CD4-positive, alpha-beta T cell (primary cell): Measurements from ENCODE around the gene RETREG1. TPM values are rescaled to one million over a fixed set of nuclear protein-coding genes. Genes with fewer than 3 reads are reported as not detected.

ENCODE experiments used
- ATAC-seq: fragments of 200-7000 bp; cut with Tn5 transposase; one replicate; pipeline ENCODE4 v1.10.0; 2022; ENCODE audit warnings: mild to moderate bottlenecking; ENCODE audit not compliant: poor library complexity
- CTCF ChIA-PET: fragments of 350-600 bp; sonication (Branson Sonifier 250); formaldehyde crosslinking; loops from one replicate; lab custom pipeline; 2021; ENCODE audit warnings: antibody characterized with exemption, inconsistent platforms; lab: Charles Lee
- POLR2A ChIA-PET: fragments of 350-600 bp; sonication (Branson Sonifier 250); formaldehyde crosslinking; loops from one replicate; lab custom pipeline; 2021; ENCODE audit warnings: antibody characterized with exemption, inconsistent platforms; lab: Charles Lee
- DNase-seq, 14 experiments: peaks; one replicate each; pipeline ENCODE4 v3.0.0-alpha.2; 2013 to 2020; ENCODE audit warnings: mixed read lengths in 2 of 14
- H3K27ac ChIP-seq, 2 donors: one replicate each; pipeline versions ENCODE4 v1.5.1 to v1.7.0; 2013; ENCODE audit warnings: low read length in 2 of 2, low read depth in 1 of 2, mild to moderate bottlenecking in 1 of 2
- H3K27me3 ChIP-seq, 2 experiments: 1 replicate in 1 of 2; 2 replicates in 1 of 2; pipeline versions ENCODE4 v1.6.1 to v1.7.0; 2013; ENCODE audit warnings: low read length in 2 of 2, control low read depth in 1 of 2, mild to moderate bottlenecking in 1 of 2, moderate library complexity in 1 of 2; ENCODE audit not compliant: insufficient read depth in 2 of 2, control insufficient read depth in 1 of 2
- H3K36me3 ChIP-seq: one replicate; pipeline ENCODE4 v1.6.1; 2013; ENCODE audit warnings: low read length, control low read depth; ENCODE audit not compliant: insufficient read depth
- H3K4me1 ChIP-seq: one replicate; pipeline ENCODE4 v1.6.1; 2013; ENCODE audit warnings: low read length, control low read depth; ENCODE audit not compliant: insufficient read depth
- H3K4me3 ChIP-seq: one replicate; pipeline ENCODE4 v1.5.1; 2013; ENCODE audit warnings: mild to moderate bottlenecking, low read length, moderate library complexity
- H3K9me3 ChIP-seq, 2 experiments: 1 replicate in 1 of 2; 2 replicates in 1 of 2; pipeline versions ENCODE4 v1.6.1 to v1.7.0; 2013; ENCODE audit warnings: low read length in 2 of 2, mild to moderate bottlenecking in 2 of 2, control low read depth in 1 of 2, moderate library complexity in 1 of 2; ENCODE audit not compliant: control insufficient read depth in 1 of 2, insufficient read depth in 1 of 2
- H3K27ac Mint-ChIP-seq: one replicate; pipeline ENCODE4 v1.8.0; 2020; ENCODE audit warnings: mixed read lengths
- H3K27me3 Mint-ChIP-seq: one replicate; pipeline ENCODE4 v1.8.0; 2021; ENCODE audit warnings: mixed read lengths
- H3K36me3 Mint-ChIP-seq: one replicate; pipeline ENCODE4 v1.8.0; 2021; ENCODE audit warnings: low read depth, mixed read lengths
- H3K4me1 Mint-ChIP-seq: one replicate; pipeline ENCODE4 v1.8.0; 2021; ENCODE audit warnings: low read depth, mixed read lengths
- H3K4me3 Mint-ChIP-seq: one replicate; pipeline ENCODE4 v1.8.0; 2020; ENCODE audit warnings: mild to moderate bottlenecking, mixed read lengths
- H3K9me3 Mint-ChIP-seq: one replicate; pipeline ENCODE4 v1.8.0; 2020; ENCODE audit warnings: mixed read lengths
- intact Hi-C, 2 experiments: fragments of 100-400 bp; cut with DNase I in 1 of 2; cut with micrococcal nuclease in 1 of 2; formaldehyde crosslinking; loops; one replicate each; pipeline versions ENCODE4 v1.15.1 to v1.9.0; 2023 to 2025; cut with DNase I, micrococcal nuclease
- total RNA-seq, 174 experiments: library from RNA in 2 of 174; stranded (reverse) in 2 of 174; gene quantifications; one replicate each; pipeline ENCODE4 v1.2.3 and lab custom pipeline; 2021 to 2026
- TF ChIP-seq, protein P1 (sequence below): fragments of 200-600 bp; IDR thresholded peaks from one replicate; pipeline ENCODE4 v1.8.0; 2022; ENCODE audit warnings: antibody characterized with exemption, mild to moderate bottlenecking

The RETREG1 gene
- total RNA-seq, 2 experiments from 2014 or later, result 68.9 to 69.7 TPM

DNA sequence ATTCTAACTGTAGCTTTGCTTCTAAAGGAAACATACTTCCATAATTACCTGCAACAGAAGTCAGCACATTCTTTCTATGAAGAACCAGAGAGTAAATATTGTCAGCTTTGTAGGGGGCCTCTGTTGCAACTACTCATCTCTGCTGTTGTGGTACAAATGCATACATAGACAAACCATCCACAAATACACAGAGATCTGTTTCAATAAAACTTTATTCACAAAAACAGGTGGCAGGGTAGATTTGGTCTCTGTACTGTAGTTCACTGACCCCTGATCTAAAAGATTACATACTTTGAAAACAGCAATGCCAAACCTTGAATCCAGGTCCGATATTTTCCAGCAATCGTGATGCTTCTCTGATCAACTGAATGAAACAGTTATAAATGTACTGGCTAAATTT, 44.9 kb upstream of the RETREG1 start:
- intact Hi-C loops, result loop anchor here (10.0 kb wide), 1 partner anchor 107 kb away; no protein-coding TSS in a partner anchor
- Histone ChIP-seq H3K27ac (no peak overlapping the region), H3K4me1 (peaks cover 7% of the 10 kb centered on the region), H3K27me3 (no peaks in the 10 kb centered on the region), H3K4me3 (no peak overlapping the region), H3K9me3 (peaks cover 0 to 4% of the 10 kb centered on the region in 2 experiments), H3K36me3 (no peaks in the 10 kb centered on the region)
- CTCF ChIA-PET, result no interaction called here
- no peaks in the 10 kb centered on the region for H3K27me3 Mint-ChIP-seq
- H3K36me3 Mint-ChIP-seq, result no peaks in the 10 kb centered on the region
- H3K4me1 Mint-ChIP-seq, result peaks cover 26% of the 10 kb centered on the region
- no peak overlapping the region for H3K27ac Mint-ChIP-seq
- ATAC-seq (no peak), DNase-seq (no peak)
- no peak overlapping the region for H3K4me3 Mint-ChIP-seq
- TF ChIP-seq, protein P1, sequence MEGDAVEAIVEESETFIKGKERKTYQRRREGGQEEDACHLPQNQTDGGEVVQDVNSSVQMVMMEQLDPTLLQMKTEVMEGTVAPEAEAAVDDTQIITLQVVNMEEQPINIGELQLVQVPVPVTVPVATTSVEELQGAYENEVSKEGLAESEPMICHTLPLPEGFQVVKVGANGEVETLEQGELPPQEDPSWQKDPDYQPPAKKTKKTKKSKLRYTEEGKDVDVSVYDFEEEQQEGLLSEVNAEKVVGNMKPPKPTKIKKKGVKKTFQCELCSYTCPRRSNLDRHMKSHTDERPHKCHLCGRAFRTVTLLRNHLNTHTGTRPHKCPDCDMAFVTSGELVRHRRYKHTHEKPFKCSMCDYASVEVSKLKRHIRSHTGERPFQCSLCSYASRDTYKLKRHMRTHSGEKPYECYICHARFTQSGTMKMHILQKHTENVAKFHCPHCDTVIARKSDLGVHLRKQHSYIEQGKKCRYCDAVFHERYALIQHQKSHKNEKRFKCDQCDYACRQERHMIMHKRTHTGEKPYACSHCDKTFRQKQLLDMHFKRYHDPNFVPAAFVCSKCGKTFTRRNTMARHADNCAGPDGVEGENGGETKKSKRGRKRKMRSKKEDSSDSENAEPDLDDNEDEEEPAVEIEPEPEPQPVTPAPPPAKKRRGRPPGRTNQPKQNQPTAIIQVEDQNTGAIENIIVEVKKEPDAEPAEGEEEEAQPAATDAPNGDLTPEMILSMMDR, result no peak
- no peaks in the 10 kb centered on the region for H3K9me3 Mint-ChIP-seq
- POLR2A ChIA-PET, result interaction anchor here (2.5 kb wide), 1 partner anchor 45 kb away, joined by 9 read pairs; the partner anchor contains the start of gene RETREG1

DNA sequence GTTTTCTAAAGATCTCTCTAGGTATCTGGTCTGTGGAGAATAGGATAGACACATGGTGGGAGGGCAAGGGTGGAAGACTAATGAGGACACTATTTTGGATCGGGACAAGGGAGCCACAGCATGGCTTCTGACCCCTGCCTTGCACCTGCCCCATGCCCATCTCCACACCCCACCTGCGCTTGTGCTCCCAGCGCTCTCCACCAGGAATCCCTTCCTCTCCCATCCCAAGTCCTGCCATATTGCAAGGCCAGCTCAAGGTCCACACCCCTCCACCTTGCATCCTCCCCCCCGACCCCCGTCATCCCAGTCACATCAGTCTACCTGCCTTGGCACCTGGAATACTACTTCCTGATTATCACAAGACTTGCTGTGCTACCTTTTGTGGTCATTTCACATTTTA, 44.2 kb upstream of the RETREG1 start:
- peaks cover 20% of the 10 kb centered on the region for H3K4me1 Mint-ChIP-seq
- ATAC-seq, result no peak
- H3K9me3 Mint-ChIP-seq, result no peaks in the 10 kb centered on the region
- peaks cover 0 to 4% of the 10 kb centered on the region in 2 experiments for H3K9me3 ChIP-seq
- no peak overlapping the region for H3K27ac Mint-ChIP-seq
- no peaks in the 10 kb centered on the region for H3K36me3 Mint-ChIP-seq
- no peak overlapping the region for H3K4me3 ChIP-seq
- intact Hi-C loops, result loop anchor here (10.0 kb wide), 1 partner anchor 106 kb away; no protein-coding TSS in a partner anchor
- CTCF ChIA-PET, result no interaction called here
- H3K4me1 ChIP-seq, result peaks cover under 1% of the 10 kb centered on the region
- no peaks in the 10 kb centered on the region for H3K36me3 ChIP-seq
- H3K27ac ChIP-seq, result no peak overlapping the region
- no peak for DNase-seq
- H3K27me3 Mint-ChIP-seq, result no peaks in the 10 kb centered on the region
- no peaks in the 10 kb centered on the region for H3K27me3 ChIP-seq
- TF ChIP-seq, protein P1, result no peak
- POLR2A ChIA-PET, result no interaction called here
- H3K4me3 Mint-ChIP-seq, result no peak overlapping the region

DNA sequence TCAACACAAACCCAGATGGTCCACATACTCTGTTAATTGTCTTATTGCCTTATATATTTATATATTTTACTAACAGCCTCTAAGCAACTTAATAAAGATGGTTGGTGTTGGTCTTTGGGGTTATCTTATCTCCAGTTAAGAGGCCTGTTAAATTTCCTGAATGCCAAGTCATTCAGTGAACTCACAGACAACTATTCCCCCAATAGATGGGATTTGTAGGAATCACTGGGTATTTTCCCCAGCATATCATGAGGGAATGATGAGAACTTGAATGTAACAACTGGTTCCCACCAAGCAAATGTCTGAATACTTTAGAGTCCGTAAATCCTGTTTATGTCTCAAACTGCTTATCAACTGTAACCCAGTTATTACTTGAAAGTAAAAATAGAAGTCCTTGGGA, 42.7 kb upstream of the RETREG1 start:
- H3K27me3 Mint-ChIP-seq, result no peaks in the 10 kb centered on the region
- no peak overlapping the region for H3K27ac ChIP-seq
- H3K4me3 ChIP-seq, result no peak overlapping the region
- H3K4me3 Mint-ChIP-seq, result no peak overlapping the region
- H3K4me1 Mint-ChIP-seq, result peaks cover 10% of the 10 kb centered on the region
- H3K36me3 Mint-ChIP-seq, result no peaks in the 10 kb centered on the region
- H3K27ac Mint-ChIP-seq, result no peak overlapping the region
- H3K9me3 ChIP-seq, result peaks cover 0 to 4% of the 10 kb centered on the region in 2 experiments
- ChIA-PET POLR2A (no interaction called here), CTCF (interaction anchor here (0.6 kb wide), 1 partner anchor 100 kb away, joined by 3 read pairs; no protein-coding TSS in a partner anchor)
- H3K9me3 Mint-ChIP-seq, result no peaks in the 10 kb centered on the region
- DNase-seq (no peak), ATAC-seq (no peak)
- TF ChIP-seq, protein P1, result no peak
- H3K27me3 ChIP-seq, result no peaks in the 10 kb centered on the region
- H3K4me1 ChIP-seq, result no peaks in the 10 kb centered on the region
- intact Hi-C loops, result no loop called here
- H3K36me3 ChIP-seq, result no peaks in the 10 kb centered on the region
